NCI-H82 (cell line): Measurements from ENCODE around the gene EVX2.

Experiments
- DNase-seq: peaks from one replicate; lab custom pipeline; 2025; lab: John Stamatoyannopoulos, UW

Gene EVX2

GRCh38 chr2:176122052-176122682 is 38.4 kb upstream of the EVX2 start:
- peak; percentile 86 for DNase-seq

- no peak for DNase-seq
Observed at GRCh38 chr2:176121190-176122051, 37.7 kb upstream of the EVX2 start.

GRCh38 chr2:176120364-176121189 is 36.8 kb upstream of the EVX2 start:
- DNase-seq = no peak

- DNase-seq = peak; percentile 83
Observed at GRCh38 chr2:176118601-176119339, 35.0 kb upstream of the EVX2 start.

- DNase-seq = no peak
Observed at GRCh38 chr2:176117823-176118371, 34.1 kb upstream of the EVX2 start.

- no peak for DNase-seq
Observed at GRCh38 chr2:176117162-176117822, 33.5 kb upstream of the EVX2 start.

GRCh38 chr2:176115883-176116813 is 32.4 kb upstream of the EVX2 start, which contains the start of gene HOXD10:
TSS of gene HOXD10 (plus strand) at chr2:176116778. CDS start at chr2:176116834, 56 bp downstream.
- no peak for DNase-seq

GRCh38 chr2:176114930-176115625 is 31.3 kb upstream of the EVX2 start:
- DNase-seq = no peak

- DNase-seq = no peak
Observed at GRCh38 chr2:176114120-176114929, 30.6 kb upstream of the EVX2 start.

GRCh38 chr2:176112375-176113302 is 28.9 kb upstream of the EVX2 start:
- no peak for DNase-seq

GRCh38 chr2:176111846-176112374 is 28.1 kb upstream of the EVX2 start:
- no peak for DNase-seq

GRCh38 chr2:176111309-176111663 is 27.5 kb upstream of the EVX2 start:
- DNase-seq = peak; percentile 88

GRCh38 chr2:176110415-176111308 is 26.9 kb upstream of the EVX2 start:
- no peak for DNase-seq

- no peak for DNase-seq
Observed at GRCh38 chr2:176109946-176110345, 26.2 kb upstream of the EVX2 start.

GRCh38 chr2:176109192-176109901 is 25.6 kb upstream of the EVX2 start:
- DNase-seq = no peak
